K562 (cell line): ENCODE results near the gene ENDOD1. TPM values are rescaled to one million over a fixed set of nuclear protein-coding genes. Genes with fewer than 3 reads are reported as not detected.

Experiments used
- CREBBP ChIP-seq: IDR thresholded peaks from one replicate; pipeline ENCODE4 v1.6.1; 2012; ENCODE audit warnings: low read depth, mild to moderate bottlenecking, control low read depth, inconsistent platforms, low read length
- ELF2 ChIP-seq: fragments of 250-450 bp; sonication (Bioruptor Pico); IDR thresholded peaks from 2 replicates; pipeline ENCODE4 v1.5.0; 2021; ENCODE audit warnings: mild to moderate bottlenecking
- GTF2E2 ChIP-seq: fragments of 200-800 bp; sonication (Bioruptor generic); IDR thresholded peaks from 2 replicates; pipeline ENCODE4 v1.6.1; 2016; ENCODE audit warnings: missing genetic modification characterization, missing compliant biosample characterization
- HLTF ChIP-seq: fragments of 450-650 bp; IDR thresholded peaks from 2 replicates; pipeline ENCODE4 v1.6.1; 2016
- PKNOX1 ChIP-seq: fragments of 450-650 bp; IDR thresholded peaks from 2 replicates; pipeline ENCODE4 v1.6.1; 2016
- PRMT5 ChIP-seq: sonication (generic); formaldehyde crosslinking; IDR thresholded peaks from 2 replicates; pipeline ENCODE4 v1.5.0; 2020; ENCODE audit warnings: missing genetic modification reagents
- RBFOX2 ChIP-seq: fragments of 200-400 bp; formaldehyde crosslinking; IDR thresholded peaks from 2 replicates; pipeline ENCODE4 v1.6.1; 2017; ENCODE audit warnings: low read depth, mild to moderate bottlenecking, low read length, moderate library complexity
- RERE ChIP-seq: sonication (generic); formaldehyde crosslinking; IDR thresholded peaks from 2 replicates; pipeline ENCODE4 v1.8.0; 2023; ENCODE audit warnings: missing genetic modification reagents, mild to moderate bottlenecking, borderline replicate concordance
- REST ChIP-seq, 2 experiments: fragments of 450-650 bp; formaldehyde crosslinking in 1 of 2; IDR thresholded peaks; 2 replicates each; pipeline versions ENCODE4 v1.4.0 to v1.6.1; 2014 to 2020; ENCODE audit warnings: mild to moderate bottlenecking in 2 of 2, borderline replicate concordance in 1 of 2, low read depth in 1 of 2
- SAFB2 ChIP-seq: fragments of 200-400 bp; formaldehyde crosslinking; IDR thresholded peaks from 2 replicates; pipeline ENCODE4 v1.6.1; 2018; ENCODE audit warnings: borderline replicate concordance, low read length, low read depth, moderate library complexity; ENCODE audit not compliant: severe bottlenecking
- SMARCC2 ChIP-seq: fragments of 450-650 bp; IDR thresholded peaks from 2 replicates; pipeline ENCODE4 v1.6.1; 2017; ENCODE audit warnings: antibody characterized with exemption, moderate library complexity, mild to moderate bottlenecking, low read depth
- polyA plus RNA-seq, 8 experiments: library from polyadenylated mRNA; depleted of rRNA in 4 of 8; stranded (reverse) in 5 of 8; unstranded in 3 of 8; fragments of >200 nt; fragmentation: Nextera tagmentation in 2 of 8; fragmentation: Illumina TruSeq in 1 of 8; extraction: Ambion mirVana in 2 of 8; extraction: Trizol in 1 of 8; gene quantifications; 2 replicates each; pipeline versions ENCODE4 v1.2.1 to v1.2.3, GENCODE V29; 2011 to 2014; ENCODE audit warnings: inconsistent platforms in 1 of 8, missing spikeins in 1 of 8
- total RNA-seq, 7 experiments: library from RNA; depleted of rRNA in 6 of 7; stranded (reverse); fragments of >200 nt in 6 of 7; fragmentation: Illumina TruSeq in 2 of 7; extraction: Trizol in 2 of 7; gene quantifications; 2 replicates each; pipeline versions ENCODE4 v1.2.1 to v1.2.3, GENCODE V29; 2011 to 2021; ENCODE audit warnings: low replicate concordance in 1 of 7

Gene ENDOD1
- total and polyA plus RNA-seq, 9 of the 15 experiments (the other 6 are each of a cell fraction or from before 2014, with no cell fraction given) = 4.2 to 11.8 (median 9.3) TPM

GRCh38 chr11:95108671-95109551, 19.3 kb downstream of the ENDOD1 start (continued):
- peak; percentile 81 for TF ChIP-seq REST (IDR thresholded peaks at IDR 0.05; ENCODE audit: borderline replicate concordance)
- no peak for TF ChIP-seq REST (CRISPR knock-in tag; IDR thresholded peaks at IDR 0.05; ENCODE audit: low read depth)
- TF ChIP-seq SAFB2 = no peak
- TF ChIP-seq HLTF = no peak
- TF ChIP-seq GTF2E2 (tag) = no peak
- no peak for TF ChIP-seq RERE (CRISPR knock-in tag)
- TF ChIP-seq SMARCC2 = peak; percentile 94
- peak; percentile 49; the same call in 1 of the 2 replicates for TF ChIP-seq PKNOX1
- TF ChIP-seq CREBBP = no peak
- TF ChIP-seq ELF2 (CRISPR knock-in tag) = no peak
- TF ChIP-seq RBFOX2 = no peak
- no peak for TF ChIP-seq PRMT5 (CRISPR knock-in tag)
